Spleen (tissue), 11 donors: ENCODE data around the gene RNF130. TPM values are rescaled to one million over a fixed set of nuclear protein-coding genes. Genes with fewer than 3 reads are reported as not detected.
A peak's percentile ranks its signal among the peaks of the same experiment; 100 is the strongest.

Source experiments
- DNase-seq: peaks from one replicate; pipeline ENCODE4 v3.0.0-alpha.2; 2020
- H3K27ac ChIP-seq, 8 donors: fragments of 200-600 bp; sonication (generic) in 7 of 8; 1 replicate in 4 of 8; 2 replicates in 4 of 8; pipeline versions ENCODE4 v1.5.0 to v1.8.0; 2016 to 2021; ENCODE audit warnings: inconsistent platforms in 4 of 8, mild to moderate bottlenecking in 4 of 8, moderate library complexity in 1 of 8
- H3K27me3 ChIP-seq, 7 donors: fragments of 200-600 bp; sonication (generic) in 6 of 7; replicated peaks in 1 of 7; 1 replicate in 4 of 7; 2 replicates in 3 of 7; pipeline versions ENCODE4 v1.5.0 to v1.8.0; 2016 to 2021; ENCODE audit warnings: inconsistent platforms in 3 of 7, mild to moderate bottlenecking in 1 of 7
- H3K36me3 ChIP-seq, 6 donors: fragments of 200-600 bp; sonication (generic) in 5 of 6; 1 replicate in 4 of 6; 2 replicates in 2 of 6; pipeline versions ENCODE4 v1.5.0 to v1.8.0; 2016 to 2021; ENCODE audit warnings: inconsistent platforms in 2 of 6
- H3K4me1 ChIP-seq, 6 donors: fragments of 200-600 bp; sonication (generic) in 5 of 6; 1 replicate in 3 of 6; 2 replicates in 3 of 6; pipeline versions ENCODE4 v1.5.0 to v1.8.0; 2016 to 2021; ENCODE audit warnings: inconsistent platforms in 3 of 6
- H3K4me3 ChIP-seq, 8 donors: fragments of 200-600 bp; sonication (generic) in 7 of 8; 1 replicate in 4 of 8; 2 replicates in 4 of 8; pipeline versions ENCODE4 v1.5.0 to v1.8.0; 2016 to 2021; ENCODE audit warnings: inconsistent platforms in 4 of 8, mild to moderate bottlenecking in 4 of 8, moderate library complexity in 2 of 8
- H3K9me3 ChIP-seq, 8 donors: fragments of 200-600 bp; sonication (generic) in 7 of 8; 1 replicate in 4 of 8; 2 replicates in 4 of 8; pipeline versions ENCODE4 v1.5.0 to v1.8.0; 2016 to 2021; ENCODE audit warnings: inconsistent platforms in 4 of 8
- POLR2A ChIP-seq, 3 donors: fragments of 450-650 bp; IDR thresholded peaks; one replicate each; pipeline ENCODE4 v1.5.1; 2017; ENCODE audit warnings: antibody characterized with exemption in 3 of 3, mild to moderate bottlenecking in 1 of 3
- POLR2AphosphoS5 ChIP-seq, 3 donors: sonication (generic); formaldehyde crosslinking; IDR thresholded peaks; one replicate each; pipeline ENCODE4 v1.5.1; 2017; ENCODE audit warnings: antibody characterized with exemption in 3 of 3
- WGBS, 5 donors: extraction: QIAGEN DNeasy Blood & Tissue Kit in 3 of 5; methylation state at CpG; one replicate each; pipeline versions ENCODE4 v1.1.5 to v1.1.7; 2013 to 2018; 5-methylcytosine and 5-hydroxymethylcytosine counted together
- intact Hi-C: fragments of 100-400 bp; cut with DNase I; formaldehyde crosslinking; loops from one replicate; pipeline ENCODE4 v1.15.0; 2023; ENCODE audit warnings: low total_unique reads
- polyA plus RNA-seq, 3 donors: library from polyadenylated mRNA; stranded (reverse); fragments of 200-250 nt; gene quantifications; one replicate each; pipeline ENCODE4 v1.2.1, GENCODE V29; 2013
- total RNA-seq, 7 donors: library from RNA; depleted of rRNA in 3 of 7; stranded (reverse); fragments of >200 nt in 3 of 7; fragmentation: NEBNext Ultra II Directional in 4 of 7; extraction: Animal tissue kit (Norgen Biotek cat#: 25700) in 4 of 7; gene quantifications; one replicate each; pipeline versions ENCODE4 v1.1.0 to v1.2.1, GENCODE V29; 2016 to 2021
- TF ChIP-seq, protein P1 (sequence below), 11 experiments: fragments of 200-600 bp in 7 of 11; fragments of 450-650 bp in 4 of 11; sonication (generic) in 4 of 11; IDR thresholded peaks in 8 of 11; conservative IDR thresholded peaks in 3 of 11; 1 replicate in 7 of 11; 2 replicates in 4 of 11; pipeline versions ENCODE4 v1.4.0 to v1.8.0; 2016 to 2021; ENCODE audit warnings: antibody characterized with exemption in 11 of 11, inconsistent platforms in 4 of 11, mild to moderate bottlenecking in 1 of 11
- donor health status: healthy with polysubstance abuse.
- donor health status: DM: no; HTN: no; CAD: no; lungs with moderate emphysema.
- donor health status: DM: no; HTN: no; CAD: no.
- donor health status: Bipolar disorder and iron deficiency.
- donor health status: healthy.
- donor health status: DM: no; HTN: no; CAD: no.
- donor health status: DM: yes; HTN: yes; CAD: no.

Gene RNF130
- total and polyA plus RNA-seq, 10 donors, result 44.1 to 119 (median 82.7) TPM

DNA sequence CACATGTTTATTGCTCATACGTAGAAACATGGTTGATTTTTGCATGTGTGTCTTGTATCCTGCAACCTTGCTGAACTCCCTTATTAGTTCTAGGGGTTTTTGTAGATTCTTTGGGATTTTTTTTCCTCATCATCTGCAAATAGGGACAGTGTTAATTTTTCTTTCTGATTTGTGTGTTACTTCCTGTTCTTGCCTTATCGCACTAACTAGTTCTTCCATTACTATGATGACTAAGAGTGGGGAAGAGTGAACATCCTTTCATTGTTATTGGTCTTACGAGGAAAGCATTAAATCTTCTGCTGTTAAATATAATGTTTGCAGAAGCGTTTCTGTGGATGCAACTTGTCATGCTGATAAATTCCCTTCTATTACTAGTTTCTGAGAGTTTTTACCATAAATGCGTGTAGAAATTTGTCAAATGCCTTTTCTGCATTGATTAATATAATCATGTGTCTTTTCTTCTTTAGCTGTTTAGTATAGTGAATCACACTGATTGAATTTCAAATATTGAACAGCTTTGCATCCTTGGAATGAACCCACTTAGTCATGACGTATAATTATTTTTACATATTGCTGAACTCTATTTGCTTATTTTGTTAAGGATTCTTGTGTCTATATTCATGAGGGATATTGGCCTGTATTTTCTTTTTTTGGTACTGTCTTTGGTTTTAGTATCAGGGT, 32.1 kb upstream of the RNF130 start:
- 73 to 79% (median 76%) methylated on average over 6 of the region's 6 CpGs for WGBS, 5 donors
- intact Hi-C loops, result no loop called here
- no peak overlapping the region for H3K4me3 ChIP-seq
- no peaks in the 10 kb centered on the region for H3K36me3 ChIP-seq
- peaks cover 0 to 10% (median 0%) of the 10 kb centered on the region in 7 donors for H3K27me3 ChIP-seq
- no peak for DNase-seq
- TF ChIP-seq, protein P1, sequence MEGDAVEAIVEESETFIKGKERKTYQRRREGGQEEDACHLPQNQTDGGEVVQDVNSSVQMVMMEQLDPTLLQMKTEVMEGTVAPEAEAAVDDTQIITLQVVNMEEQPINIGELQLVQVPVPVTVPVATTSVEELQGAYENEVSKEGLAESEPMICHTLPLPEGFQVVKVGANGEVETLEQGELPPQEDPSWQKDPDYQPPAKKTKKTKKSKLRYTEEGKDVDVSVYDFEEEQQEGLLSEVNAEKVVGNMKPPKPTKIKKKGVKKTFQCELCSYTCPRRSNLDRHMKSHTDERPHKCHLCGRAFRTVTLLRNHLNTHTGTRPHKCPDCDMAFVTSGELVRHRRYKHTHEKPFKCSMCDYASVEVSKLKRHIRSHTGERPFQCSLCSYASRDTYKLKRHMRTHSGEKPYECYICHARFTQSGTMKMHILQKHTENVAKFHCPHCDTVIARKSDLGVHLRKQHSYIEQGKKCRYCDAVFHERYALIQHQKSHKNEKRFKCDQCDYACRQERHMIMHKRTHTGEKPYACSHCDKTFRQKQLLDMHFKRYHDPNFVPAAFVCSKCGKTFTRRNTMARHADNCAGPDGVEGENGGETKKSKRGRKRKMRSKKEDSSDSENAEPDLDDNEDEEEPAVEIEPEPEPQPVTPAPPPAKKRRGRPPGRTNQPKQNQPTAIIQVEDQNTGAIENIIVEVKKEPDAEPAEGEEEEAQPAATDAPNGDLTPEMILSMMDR (IDR thresholded peaks at IDR 0.05 in 8 of 11, conservative IDR thresholded peaks at IDR 0.05 in 3 of 11), result no peak
- no peak for TF ChIP-seq POLR2AphosphoS5 (IDR thresholded peaks at IDR 0.05)
- TF ChIP-seq POLR2A (IDR thresholded peaks at IDR 0.05), result no peak
- H3K27ac ChIP-seq, result no peak overlapping the region
- no peaks in the 10 kb centered on the region for H3K4me1 ChIP-seq
- H3K9me3 ChIP-seq, result peaks cover 10 to 34% (median 27%) of the 10 kb centered on the region in 8 donors

DNA sequence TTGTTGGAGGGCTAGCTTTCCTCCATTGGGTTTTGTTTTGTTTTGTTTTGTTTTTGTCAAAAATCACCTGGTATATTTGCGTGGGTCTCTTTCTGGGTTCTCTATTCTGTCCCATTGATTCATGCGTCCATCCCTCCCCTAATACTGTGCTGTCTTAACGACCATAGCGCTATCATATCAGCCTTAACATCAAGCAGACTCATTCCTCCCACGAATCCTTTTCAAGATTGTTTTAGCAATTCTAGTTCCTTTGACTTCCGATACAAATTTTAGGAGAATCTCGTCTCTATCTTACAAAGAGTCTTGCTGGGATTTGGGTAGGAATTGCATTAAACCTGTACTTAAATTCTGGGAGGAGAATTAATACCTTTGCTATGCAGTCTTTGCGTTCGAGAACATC, 31.1 kb upstream of the RNF130 start:
- peaks cover 0 to 10% (median 0%) of the 10 kb centered on the region in 7 donors for H3K27me3 ChIP-seq
- H3K36me3 ChIP-seq, result no peaks in the 10 kb centered on the region
- no peak overlapping the region for H3K27ac ChIP-seq
- intact Hi-C loops, result no loop called here
- H3K9me3 ChIP-seq, result peaks cover 8 to 24% (median 18%) of the 10 kb centered on the region in 8 donors
- no peak for TF ChIP-seq POLR2AphosphoS5 (IDR thresholded peaks at IDR 0.05)
- no peak for TF ChIP-seq POLR2A (IDR thresholded peaks at IDR 0.05)
- TF ChIP-seq, protein P1 (IDR thresholded peaks at IDR 0.05 in 8 of 11, conservative IDR thresholded peaks at IDR 0.05 in 3 of 11), result no peak
- no peak for DNase-seq
- no peaks in the 10 kb centered on the region for H3K4me1 ChIP-seq
- 83 to 89% (median 87%) methylated on average over 9 of the region's 9 CpGs for WGBS, 5 donors
- H3K4me3 ChIP-seq, result no peak overlapping the region

DNA sequence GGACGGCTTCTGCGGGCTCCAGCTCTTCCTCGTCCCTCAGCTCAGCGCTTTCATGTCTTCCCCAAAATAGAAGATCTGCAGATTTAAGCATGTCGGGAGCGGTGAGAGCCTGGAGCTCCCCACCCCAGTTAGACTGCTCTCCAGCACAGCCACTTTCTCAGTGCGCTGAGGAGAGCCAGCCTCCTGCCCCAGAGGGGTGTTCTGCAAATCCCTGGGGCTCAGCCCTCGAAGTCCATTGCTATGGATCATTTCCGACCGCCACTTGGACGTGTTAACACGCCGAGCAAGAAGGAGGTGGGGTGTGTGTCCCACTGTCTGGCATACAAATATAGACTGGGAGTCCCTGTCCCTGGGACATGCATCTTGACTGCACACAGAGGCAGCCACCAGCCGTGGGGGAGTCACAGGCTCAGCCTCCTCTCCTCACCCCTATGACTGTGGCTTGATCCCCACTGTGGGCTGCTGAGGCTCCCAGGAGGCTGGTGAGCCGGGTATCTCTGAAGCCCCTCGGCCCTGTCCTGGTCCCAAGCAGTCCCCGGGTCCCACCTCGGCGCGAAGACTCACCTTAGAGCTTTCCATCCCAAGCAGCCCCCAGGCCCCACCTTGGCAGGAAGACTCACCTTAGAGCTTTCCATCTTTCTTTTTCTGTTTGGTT, 30.0 kb upstream of the RNF130 start:
- Histone ChIP-seq H3K4me1 (no peaks in the 10 kb centered on the region), H3K4me3 (no peak overlapping the region), H3K27ac (no peak overlapping the region), H3K27me3 (peaks cover 0 to 10% (median 0%) of the 10 kb centered on the region in 7 donors), H3K36me3 (no peaks in the 10 kb centered on the region), H3K9me3 (peaks cover 0 to 13% (median 8%) of the 10 kb centered on the region in 8 donors)
- peak; percentile 62 for DNase-seq
- WGBS, 5 donors, result 80 to 95% (median 92%) methylated on average over 11 to 20 of the region's 20 CpGs
- intact Hi-C loops, result no loop called here
- TF ChIP-seq POLR2A (IDR thresholded peaks at IDR 0.05) (no peak), POLR2AphosphoS5 (IDR thresholded peaks at IDR 0.05) (no peak)
- TF ChIP-seq, protein P1 (IDR thresholded peaks at IDR 0.05 in 8 of 11, conservative IDR thresholded peaks at IDR 0.05 in 3 of 11), result no peak
